HS-27A (cell line): Measurements from ENCODE around the gene NCS1.
"Not testable (repeated sequence)": the region's sequence is repeated elsewhere in the genome, so short reads cannot be mapped to it uniquely, and the experiment has no call there.

Source experiments
- DNase-seq: peaks from one replicate; pipeline ENCODE4 v3.0.0-alpha.2; 2012; ENCODE audit warnings: low read depth, missing footprints

NCS1 gene

DNA sequence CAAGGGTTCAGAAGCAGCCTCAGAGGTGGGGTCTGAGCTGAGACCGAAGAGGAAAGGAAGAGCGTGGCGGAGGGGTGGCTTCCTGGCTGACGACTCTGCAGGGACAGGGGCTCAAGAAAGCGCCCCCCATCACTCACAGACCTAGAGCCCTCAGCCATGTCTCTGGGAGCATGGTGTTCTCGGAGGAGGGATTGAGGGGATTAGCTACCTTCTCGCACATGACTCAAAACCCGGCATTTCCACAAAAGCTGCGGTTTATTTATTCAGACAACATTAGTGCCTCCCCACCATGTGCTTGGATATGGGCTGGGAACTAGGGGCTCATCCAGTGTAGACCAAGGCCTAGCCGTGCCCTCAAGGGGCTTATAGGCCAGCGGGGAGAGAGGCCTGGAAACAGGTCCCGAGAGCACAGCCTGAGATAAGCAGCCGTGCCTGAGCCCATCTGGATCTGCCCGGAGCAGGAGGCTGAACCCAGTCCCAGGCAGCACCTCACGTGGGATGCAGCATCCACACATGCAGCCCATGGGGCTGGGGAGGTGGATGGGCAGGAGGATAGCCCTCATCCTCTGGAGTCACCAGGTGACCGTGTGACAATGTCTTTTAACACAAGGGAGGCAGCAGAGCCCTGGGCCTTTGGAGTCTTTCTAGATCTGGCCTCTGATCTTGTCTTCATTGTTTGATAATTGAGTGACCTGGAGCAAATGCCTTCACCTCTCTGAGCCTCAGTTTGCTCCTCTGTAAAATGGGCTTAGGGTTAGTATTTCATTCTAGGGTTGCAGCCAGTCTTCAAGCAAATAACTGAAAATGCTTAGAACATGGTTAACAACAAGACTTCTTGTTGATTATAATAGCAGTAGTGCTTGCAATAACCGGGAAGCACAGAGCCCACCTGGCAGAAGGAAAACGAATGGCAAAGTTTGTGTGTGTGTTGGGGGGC lies 92.5 kb downstream of the NCS1 start:
- no peak for DNase-seq

DNA sequence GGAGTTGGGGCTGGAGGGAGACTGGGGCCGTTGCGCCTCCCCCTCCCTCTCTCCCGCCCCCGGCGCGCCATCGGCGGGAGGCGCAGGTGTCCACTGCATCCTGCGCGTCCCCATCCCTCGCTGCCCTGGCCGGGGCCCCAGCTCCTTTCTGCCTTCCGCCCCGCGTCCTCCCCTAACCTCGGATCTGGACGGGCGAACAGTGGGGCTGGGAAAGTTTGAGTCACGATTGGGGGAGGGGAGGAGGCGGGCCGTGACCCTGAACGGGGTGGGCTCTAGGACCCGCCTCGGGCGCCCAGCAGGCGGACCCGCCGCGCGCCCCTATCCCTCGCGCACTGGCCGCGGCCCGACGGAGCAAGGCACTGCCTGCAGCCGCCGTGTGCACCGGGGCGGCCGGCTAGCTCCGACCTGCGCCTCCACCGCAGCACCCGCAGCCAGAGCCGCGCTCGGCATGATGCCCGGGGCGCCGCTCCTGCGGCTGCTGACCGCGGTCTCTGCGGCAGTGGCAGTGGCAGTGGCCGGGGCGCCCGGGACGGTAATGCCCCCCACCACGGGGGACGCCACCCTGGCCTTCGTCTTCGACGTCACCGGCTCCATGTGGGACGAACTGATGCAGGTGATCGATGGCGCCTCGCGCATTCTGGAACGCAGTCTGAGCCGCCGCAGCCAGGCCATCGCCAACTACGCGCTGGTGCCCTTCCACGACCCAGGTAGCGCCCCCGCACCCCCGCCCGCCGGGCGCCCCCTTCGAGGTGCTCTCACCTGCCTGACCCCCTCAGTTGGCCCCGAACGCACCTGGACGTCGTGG lies 93.4 kb downstream of the NCS1 start, which contains the start of gene HMCN2:
TSS of gene HMCN2 (plus strand) at position 330 of the 805 bp plus-strand sequence. CDS start at position 449, 119 bp downstream.
- DNase-seq: no peak

DNA sequence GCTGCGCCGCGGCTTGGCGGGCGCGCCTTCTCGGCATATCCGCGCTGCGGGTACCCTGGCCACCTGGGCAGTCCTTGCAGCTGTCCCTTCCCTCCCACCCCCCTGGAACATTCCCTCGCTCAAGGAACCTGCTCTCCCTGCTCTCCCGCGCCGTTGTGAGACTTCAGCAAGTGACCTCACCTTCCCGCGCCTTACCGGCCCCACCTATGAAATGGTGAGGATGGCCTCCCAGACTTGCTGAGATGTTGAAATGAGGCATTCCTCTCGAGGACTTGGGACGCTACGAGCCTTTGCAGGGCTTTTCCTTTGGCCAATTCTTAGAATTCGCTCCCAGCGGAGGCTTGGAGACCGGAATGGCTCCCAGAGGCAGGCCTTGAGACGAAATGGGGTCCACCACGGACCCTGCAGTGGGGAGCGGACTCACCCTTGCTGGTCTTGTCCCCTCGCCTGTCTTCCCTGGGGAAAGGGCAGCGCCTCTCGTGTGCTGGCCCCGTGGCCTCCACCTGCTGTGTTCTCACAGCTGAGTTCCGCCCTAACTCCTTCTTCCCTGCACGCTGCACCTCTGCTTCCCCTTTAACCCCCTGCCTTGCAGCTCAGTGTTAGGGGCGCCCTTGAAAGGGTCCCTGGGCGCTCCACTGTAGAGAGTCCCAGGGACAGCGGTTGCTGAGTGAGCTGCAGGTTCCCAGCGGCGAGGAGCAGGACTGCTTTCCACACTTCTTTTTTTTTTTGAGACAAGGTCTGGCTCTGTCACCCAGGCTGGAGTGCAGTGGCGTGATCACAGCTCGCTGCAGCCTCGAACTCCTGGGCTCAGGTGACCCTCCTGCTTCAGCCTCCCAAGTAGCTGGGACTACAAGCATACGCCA lies 94.3 kb downstream of the NCS1 start:
- DNase-seq: no peak

DNA sequence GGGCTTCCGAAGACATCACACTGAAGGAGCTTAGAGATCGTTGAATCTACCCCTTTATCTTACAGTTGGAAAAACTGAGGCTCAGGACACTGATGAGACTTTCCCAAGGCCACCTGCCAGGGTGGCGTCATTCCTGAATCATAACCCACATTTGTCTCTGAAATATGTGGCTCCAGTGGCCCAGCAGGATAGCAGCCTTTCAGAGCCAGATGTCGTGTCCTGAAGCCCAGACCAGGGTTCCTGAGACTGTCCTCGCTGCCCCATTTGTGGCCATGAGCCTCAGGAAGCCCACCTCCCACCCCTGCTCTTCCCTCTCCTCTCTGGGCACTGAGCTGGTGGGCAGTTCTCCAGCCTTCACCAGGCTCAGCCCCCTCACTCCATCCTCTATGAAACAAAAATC lies 95.7 kb downstream of the NCS1 start:
- no peak for DNase-seq

DNA sequence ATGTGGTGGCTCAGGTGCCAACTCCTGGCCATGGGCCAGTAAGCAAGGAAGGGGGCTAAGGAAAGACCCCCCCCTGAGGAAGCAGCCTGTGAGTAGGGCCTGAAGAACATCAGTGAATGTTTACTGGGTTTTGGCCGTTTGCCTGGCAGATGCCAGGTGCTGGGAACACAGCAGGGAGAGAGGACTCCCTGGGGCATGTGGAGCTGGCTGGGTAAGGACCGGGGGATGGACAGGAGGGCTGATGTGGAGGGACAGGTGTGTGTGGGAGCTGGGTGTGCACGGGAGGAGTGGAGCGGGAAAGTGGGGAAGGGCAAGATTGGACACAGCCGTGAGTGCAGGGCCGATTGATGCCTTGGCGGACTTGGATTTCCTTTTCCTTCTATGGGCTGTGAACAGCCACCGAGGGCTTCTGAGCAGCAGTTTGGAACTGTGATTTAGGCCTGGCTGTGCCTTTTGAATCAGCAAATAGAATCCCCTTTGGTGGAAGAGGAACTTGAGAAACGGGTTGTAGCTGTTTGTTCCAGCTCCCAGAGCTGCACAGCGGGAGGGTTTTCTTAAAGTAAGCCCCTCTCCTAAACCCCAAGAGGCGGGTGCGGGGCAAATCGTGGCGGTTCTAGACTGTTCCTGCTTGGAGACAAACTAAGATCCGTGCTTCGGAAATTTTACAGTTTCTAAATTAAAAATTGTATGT lies 96.5 kb downstream of the NCS1 start:
- no peak for DNase-seq

DNA sequence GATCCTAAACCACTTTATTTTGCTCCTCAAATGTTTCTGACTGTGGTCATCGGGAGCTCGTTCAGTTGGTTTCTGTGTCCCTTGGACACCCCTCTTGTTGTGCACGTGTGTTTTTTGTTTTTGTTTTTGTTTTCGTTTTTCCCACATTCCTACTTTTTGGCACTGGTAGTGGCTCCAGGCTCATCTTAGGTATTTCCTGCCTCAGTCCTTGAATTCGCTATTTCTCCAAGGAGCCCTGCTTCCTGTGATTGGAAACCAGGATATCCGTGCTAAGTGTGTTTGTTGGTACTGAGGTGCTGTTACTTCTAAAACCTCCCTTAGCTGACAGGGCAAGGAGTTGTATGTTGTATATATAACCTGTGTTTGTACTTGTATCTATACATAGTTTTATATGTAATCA lies 99.3 kb downstream of the NCS1 start:
- no peak for DNase-seq

DNA sequence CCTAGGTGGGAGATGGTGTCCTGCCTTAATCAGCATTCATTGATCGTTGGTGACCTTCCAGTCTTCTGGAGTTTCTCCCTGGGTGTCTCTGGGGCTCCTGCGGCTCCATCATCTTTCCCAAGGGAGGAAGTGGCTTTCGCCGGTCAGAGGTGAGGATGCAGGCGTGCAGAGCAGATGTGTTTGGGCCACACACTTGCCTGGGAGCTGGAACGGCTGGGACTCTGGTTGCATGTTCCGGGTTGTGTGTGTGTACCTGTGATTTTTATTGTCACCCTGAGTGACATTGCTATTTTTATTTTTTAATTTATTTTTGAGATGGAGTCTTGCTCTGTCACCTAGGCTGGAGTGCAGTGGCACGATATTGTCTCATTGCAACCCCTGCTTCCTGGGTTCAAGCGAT lies 103.0 kb downstream of the NCS1 start:
- DNase-seq: no peak

DNA sequence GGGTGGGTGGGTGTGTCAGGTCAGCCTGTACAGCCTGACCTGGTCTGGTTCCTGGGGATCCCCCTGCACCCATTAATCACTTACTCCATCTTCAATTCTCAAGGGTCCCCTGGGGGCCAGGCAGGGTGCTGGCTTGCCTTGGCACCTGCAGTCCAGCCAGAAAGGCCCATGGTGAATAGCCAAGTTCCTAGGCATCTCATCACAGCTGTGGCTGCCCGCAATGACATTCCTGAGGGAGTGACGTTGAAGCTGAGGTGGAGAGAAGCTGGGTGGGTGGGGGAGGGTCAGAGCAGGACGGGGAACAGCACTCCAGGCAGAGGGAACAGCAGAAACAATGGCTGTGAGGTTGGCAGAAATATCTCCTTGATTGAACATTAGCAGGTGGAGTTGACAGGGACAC lies 103.9 kb downstream of the NCS1 start:
- peak; percentile 78 for DNase-seq

DNA sequence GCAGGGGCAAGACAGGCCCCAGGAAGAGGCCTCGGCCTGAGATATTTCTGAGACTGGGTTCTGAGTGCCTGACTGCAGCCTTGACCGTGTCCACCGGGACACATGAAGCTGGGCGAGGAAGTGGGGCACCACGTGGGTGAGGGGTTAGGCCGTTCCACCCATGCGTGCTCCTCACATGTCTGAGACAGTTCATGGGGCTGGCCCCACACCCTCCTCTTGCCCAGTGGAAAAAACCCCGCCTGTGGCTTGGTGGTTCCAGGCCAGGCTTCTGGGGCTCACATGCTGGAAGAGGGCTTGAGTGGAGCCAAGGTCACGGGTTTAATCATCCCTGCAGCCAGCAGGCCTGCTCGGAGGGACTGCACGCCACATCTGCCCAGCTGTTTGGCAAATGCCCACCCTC lies 104.8 kb downstream of the NCS1 start:
- no peak for DNase-seq

DNA sequence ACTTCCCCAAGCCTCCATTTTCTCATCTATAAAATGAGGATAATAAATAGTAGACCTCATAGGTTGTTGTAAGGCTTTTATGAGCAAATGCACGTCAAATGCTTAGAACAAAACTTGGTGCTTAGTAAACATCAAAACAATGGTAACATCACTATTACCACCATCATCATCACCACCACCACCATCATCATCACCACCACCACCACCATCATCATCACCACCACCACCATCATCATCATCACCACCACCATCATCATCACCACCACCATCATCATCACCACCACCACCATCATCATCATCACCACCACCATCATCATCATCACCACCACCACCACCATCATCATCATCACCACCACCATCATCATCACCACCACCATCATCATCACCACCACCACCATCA lies 105.3 kb downstream of the NCS1 start:
- DNase-seq: not testable (repeated sequence)

DNA sequence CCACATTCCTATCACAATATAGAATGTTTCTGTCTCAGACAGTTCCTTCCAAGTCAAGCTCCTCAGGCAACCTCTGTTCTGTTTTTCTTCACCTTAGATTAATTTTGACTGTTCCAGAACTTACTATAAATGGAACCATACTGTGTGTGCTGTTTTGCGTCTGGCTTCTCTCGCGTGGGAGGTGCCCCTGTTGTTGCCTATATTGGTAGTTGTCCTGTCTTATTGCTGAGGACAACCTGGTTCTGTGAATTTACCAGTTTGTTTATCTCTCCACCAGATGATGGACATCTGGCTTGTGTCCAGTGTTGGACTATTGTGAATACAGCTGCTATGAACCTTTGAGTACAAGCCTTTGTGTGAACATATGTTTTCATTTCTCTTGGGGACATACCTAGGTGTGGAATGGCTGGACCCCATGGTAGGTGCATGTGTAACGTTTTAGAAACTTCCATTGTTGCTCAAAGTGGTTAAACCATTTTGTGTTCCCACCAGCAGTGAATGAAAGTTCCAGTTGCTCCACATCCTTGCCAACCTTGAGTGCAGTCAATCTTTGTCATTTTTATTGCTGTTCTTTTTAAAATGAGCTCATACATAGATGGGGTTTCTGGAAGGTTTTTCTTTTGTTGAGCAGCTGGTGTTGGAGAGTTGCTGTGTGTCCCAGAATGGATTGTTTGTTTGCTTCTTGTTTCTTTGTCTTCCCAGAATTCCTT lies 111.5 kb downstream of the NCS1 start:
- no peak for DNase-seq

DNA sequence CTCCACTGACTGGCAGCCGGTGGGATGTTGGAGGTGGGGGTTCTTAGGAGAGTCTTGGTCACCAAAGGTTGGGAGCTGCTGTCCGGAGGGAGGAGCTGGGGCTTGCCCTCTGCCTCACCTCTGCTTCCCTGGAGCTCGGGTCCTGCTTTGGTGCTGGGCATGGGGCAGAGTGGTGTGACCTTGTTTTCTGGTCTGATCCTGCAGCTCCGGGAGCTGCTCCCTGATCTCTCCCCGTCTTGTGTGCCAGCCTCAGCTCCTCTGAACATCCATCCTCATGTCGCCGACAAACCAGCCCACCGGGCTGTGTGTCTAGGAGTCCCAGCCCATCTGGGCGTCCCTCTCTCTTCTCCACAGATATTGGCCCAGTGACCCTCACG lies 112.0 kb downstream of the NCS1 start:
- DNase-seq: no peak

DNA sequence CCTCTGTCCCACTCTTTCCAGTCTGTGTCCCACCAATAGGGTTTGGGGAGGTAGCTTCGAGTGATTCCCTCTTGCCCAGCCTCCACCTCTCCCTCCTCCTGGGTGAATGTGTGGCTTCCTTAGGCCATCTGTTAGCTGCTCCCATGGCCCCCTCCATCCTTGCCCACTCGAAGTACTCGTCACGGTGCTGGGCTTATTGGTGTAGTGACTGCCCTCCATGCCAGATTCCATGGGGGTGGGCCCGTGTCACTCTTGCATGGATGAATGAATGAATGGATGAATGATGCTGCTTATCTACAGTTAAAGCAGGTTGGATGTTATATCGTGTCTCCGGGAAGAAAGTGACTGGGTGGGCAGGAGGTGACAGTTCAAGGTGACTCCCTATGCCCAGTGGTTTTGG lies 112.5 kb downstream of the NCS1 start:
- DNase-seq: no peak

DNA sequence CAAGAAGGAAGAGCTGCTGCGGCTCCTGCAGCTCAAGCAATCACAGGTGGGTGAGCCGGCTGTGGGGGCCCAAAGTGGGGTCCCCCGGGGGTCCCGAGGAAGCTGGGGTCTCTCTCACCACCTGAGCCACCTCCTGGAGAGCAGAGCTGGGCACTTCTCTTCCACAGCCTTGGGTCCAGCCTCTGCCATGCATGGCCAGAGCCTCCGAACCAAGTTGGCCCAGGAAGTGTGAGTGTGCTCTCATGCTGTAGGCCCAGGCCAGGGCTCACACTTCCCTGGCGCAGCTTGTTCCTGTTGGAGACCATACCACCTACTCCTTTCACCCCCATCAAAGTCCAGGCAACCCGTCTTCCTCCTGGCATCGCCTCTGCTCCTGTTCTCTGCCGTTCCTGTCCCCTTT lies 113.1 kb downstream of the NCS1 start:
- DNase-seq: no peak

DNA sequence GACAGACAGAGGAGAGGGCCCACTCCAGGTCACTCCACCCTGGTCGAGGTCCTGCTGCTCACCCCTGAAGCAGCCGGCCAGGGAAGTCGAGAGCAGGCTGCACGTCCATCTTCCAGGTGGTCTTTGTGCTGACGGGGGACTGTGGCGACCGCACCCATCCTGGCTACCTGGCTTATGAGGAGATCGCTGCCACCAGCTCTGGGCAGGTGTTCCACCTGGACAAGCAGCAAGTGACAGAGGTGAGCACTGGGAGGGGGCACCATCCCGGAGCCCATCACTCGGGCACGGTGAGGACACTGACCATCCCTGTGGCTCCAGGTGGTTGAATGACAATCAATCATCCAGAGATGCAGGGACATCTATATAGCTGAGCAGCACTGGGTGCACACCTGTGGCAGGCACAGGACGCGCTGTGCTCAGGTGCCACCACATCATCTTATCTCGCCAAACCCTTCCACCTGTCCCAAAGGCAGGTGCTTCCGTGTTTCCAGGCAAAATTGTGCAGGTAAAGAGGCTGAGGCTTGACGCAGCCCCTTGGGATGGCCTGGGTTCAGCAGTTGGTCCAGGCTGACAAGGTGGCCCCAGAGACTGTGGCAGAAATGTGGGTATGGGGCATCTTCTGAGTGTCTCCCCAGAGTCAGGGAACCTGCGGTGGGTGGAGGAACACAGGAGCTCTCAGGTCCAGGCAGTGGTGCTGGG lies 114.0 kb downstream of the NCS1 start:
- no peak for DNase-seq
